Stromal cell of bone marrow (primary cell): ENCODE measurements around the gene RASL10A.

Experiments used
- DNase-seq: peaks from one replicate; pipeline ENCODE4 v3.0.0-alpha.2; 2012; ENCODE audit warnings: low read depth

Gene RASL10A

DNA sequence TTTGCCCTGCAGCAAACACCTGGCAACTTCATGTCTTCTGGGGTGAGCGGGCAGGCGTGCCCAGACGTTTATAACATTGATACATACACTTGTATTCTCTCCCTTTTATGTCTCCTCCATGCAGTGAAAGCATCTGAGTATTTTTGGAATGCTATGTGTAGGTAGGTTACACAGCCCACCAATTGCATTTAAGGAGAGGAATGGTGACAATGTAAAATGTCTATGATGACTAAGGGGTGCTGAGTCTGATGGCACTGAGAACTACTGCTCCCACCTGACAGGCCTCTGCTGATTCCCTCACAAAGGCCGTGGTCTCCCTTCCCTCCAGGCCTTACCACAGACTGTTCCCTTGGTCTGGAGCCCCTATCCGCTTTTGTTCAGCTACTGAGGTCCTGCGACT lies 22.9 kb upstream of the RASL10A start:
- DNase-seq = no peak

DNA sequence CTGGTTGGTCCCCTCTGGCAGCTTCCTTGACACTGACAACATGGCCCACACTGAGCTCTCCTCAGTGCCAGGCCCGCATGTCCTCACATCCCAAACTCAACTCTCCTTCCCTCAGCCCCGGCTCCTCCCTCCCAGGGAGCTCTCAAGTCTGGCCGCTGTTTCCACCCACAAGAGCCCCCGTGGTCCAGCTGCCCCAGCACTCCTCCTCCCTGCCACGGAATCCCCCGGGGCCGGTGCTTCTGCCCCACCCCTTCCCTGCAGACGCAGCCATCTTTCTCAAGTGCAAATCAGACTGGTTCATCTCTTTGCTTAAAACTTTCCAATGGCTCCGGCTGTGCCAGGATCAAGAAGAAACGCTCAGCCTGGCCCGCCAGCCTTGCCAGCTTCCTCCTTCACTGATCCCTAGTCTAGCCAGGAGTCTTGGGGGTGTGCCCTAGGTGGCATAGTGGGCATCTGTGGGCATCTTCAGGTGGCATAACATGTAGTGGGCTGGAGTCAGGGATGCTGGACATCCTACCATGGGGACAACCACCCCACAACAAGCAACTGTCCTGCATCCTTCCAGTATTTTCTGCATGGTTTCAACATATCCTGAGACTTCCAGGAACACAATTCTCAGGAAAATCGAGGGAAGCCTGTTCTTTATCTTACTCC lies 22.3 kb upstream of the RASL10A start:
- no peak for DNase-seq

GRCh38 chr22:29336751-29337490 lies 21.4 kb upstream of the RASL10A start:
- DNase-seq = no peak

GRCh38 chr22:29335656-29336055 lies 20.2 kb upstream of the RASL10A start:
- DNase-seq = no peak

- DNase-seq = no peak
Measured at GRCh38 chr22:29334696-29335344, 19.3 kb upstream of the RASL10A start.

GRCh38 chr22:29334148-29334547 lies 18.7 kb upstream of the RASL10A start:
- no peak for DNase-seq

GRCh38 chr22:29332886-29333496 lies 17.5 kb upstream of the RASL10A start:
- DNase-seq = no peak

DNA sequence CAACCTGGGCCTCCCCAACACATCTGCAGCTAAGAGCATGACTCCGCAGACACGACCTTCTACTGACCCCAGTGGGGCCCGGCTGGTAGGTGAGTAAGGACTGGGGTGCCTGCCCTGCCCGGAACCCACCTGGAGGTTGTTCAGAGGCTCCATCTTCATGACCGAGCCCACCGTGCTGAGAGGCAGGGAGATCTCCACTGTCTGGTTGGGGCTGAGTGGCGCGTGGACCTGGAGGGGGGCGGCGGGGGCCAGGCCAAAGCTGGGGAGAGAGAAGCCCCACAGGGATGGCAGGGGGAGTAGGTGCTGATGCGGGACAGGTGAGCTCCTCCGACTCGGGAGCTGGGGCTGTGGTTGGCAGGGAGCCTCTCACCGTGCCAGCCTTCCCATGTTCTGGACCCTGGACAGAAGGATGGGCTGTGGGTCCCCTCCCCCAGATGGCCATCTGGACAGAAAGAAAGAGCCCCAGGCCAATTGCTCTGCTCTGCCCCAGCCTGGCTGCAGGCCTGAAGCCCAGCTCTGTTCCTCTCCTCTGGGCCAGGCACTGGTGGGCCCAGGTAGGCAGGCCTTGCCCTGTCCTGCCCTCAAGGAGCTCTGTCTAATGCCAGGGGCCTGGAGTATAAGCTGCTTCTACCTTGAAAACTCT lies 16.3 kb upstream of the RASL10A start:
- DNase-seq = no peak

DNA sequence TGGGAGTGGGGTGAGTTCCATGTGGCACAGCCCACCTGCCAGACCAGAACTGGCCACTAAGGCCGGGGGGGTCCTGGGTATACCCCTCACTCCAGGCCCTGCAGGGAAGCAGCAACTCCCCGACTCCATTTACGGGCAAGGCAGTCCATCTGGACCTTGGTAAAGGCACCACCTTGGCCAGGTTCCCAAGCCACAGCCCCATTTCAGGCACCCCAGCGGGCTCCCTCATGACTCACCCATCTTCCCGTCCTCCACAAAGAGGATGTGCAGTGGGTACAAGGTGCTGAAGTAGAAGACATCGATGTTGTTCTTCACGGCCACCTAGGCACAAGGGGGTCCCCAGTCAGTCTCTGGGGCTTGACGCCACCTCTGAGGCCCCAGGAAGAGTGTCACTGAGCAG lies 15.7 kb upstream of the RASL10A start:
- no peak for DNase-seq

DNA sequence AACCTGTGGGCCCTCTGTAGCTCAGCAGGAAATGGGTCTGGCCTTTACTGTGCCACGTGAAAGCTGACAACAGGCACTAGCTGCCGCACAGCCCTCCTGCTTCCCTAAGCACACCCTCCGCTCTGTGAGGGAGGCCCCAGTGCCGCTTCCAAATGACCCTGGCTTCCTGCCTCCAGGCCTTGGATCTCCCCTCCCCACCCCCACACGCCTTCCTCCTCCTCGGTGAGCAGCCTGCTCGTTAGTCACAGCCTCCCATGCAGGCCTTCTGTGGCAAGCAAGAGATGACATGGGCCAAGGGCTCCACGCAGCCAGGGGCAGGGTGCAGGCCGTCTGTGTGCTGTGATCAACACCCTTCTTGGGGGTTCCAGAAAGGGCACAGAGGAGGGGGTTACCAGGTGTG lies 15.3 kb upstream of the RASL10A start:
- no peak for DNase-seq

DNA sequence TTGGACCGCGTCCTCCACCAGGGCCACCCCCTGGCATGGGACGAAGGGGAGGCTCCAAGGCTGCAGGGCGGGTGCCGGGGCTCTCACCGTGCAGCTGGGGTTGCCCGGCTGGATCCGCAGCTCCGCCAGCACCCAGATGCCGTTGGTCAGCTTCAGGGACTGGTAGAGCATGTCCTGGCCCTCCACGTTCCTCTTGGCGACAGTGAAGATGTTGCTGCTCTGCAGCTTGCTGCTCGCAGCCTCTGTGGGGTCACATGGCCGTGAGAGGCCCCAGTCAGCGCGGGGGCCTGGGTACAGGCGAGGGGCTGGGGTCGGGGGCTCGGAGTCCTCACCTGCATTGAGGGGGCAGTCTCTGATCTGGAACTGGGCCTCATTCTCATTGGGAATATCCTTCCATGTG lies 14.8 kb upstream of the RASL10A start:
- DNase-seq = no peak

DNA sequence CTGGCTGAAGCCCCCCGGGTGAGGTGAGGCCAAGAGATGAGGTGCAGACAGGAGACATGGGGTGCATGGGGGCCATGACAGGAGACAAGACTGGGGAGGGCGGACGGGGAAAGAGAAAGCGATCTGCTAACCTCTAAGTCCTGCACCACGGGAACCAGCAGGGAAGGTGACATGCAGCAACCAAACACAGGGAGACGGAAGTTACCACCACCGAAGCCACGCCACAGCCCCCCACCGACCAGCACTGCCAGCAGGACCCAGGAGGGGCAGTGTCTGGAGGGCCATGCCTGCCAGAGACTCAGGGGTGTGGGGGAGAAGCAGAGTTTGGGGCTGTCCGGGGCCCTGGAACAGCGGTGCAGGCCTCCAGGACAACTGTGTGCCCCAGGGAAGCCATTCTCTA lies 14.1 kb upstream of the RASL10A start:
- no peak for DNase-seq

DNA sequence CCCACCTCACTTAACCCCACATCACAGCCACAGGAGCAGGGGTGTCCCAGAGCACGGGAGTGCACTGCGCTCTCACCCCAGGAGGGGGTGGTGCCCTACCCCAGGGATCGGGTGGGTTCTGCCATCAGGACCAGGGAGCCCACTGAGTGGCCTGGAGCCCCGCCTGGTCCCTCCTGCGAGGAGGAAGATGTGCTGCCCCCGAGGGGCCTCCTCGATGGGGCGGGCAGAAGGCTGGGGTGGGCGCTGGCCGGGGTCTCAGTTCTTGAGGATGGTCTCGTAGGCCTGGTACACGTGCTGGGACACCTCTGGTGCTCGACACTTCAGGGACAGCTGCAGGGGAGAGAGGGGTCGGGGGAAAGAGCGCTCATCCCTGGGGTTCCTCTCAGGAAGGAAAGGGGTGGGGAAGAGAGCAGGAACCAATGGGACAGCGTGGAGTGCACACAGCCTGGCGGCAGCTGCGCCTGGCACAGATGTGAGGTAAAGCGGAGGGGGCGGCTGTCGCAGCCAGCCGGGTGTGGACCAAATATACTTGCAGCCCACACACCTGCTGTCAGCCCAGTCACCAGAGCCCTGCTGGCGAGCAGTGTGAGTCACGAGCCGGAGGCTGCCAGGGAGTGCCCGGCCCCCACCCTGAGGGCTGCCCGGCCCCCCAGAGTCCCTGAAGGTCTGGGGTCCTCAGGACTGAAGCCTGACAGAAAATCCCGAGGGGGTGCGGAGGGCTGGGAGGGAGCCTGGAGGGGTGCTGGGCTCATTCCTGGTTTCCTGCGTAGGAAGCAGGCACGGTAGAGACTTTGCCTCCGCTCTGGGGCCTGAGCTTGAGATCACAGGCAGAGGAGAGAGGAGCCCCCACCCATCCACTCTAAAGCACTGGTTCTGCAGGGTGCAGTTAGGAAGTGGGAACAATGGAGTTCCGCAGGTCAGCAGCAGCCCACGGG lies 13.3 kb upstream of the RASL10A start:
- DNase-seq = no peak

GRCh38 chr22:29328055-29328454 lies 12.6 kb upstream of the RASL10A start:
- no peak for DNase-seq

DNA sequence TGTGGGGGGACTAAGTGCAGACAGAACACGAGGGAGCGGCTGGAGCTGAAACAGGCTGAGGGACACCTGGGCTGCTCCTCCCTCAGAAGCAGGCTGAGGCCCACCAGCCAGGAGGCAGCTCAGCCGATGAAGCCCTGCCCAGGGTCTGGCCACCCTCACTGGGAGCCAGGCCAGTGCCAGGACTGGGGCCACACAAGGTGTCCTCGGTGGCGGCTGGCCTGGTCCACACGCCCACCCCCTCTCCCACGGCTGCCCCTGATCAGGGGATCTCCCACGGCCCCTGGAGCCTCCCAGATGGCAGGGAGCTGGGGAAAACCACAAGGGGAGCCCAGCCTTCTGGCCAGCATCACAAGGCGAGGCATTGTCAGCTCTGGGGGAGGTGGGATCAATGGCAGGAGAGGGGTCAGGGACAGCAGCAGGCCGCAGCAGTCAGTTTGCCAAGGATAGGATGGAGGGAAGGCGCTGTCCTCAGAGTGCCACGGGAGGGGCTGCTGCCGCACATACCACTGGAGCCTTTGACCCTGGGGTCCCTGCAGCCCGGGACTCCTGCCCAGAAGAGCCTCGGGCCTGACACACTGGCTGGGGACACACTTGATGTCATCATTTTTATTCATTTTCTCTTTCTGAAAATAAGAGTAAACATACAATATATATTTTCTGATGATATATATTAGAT lies 11.7 kb upstream of the RASL10A start:
- DNase-seq = no peak

DNA sequence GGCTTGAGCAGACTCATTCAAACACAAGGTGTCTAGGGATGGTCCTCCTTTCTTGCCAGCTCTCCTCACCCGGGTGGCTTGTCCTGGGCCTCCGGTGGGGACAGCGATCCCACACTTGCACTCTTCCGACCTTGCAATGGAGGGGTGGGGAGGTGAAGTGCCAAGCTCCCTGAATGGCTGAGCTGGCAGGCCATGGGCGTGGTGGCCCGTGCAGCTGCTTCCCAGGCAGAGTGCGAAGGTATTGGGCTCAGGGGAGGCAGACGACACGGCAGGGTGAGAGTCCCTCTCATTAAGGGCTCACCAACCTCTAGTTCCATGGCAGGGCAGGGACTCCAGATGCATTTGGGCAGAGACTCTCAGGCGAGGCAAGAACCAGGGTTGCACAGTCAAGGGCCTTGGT lies 11.0 kb upstream of the RASL10A start:
- no peak for DNase-seq

DNA sequence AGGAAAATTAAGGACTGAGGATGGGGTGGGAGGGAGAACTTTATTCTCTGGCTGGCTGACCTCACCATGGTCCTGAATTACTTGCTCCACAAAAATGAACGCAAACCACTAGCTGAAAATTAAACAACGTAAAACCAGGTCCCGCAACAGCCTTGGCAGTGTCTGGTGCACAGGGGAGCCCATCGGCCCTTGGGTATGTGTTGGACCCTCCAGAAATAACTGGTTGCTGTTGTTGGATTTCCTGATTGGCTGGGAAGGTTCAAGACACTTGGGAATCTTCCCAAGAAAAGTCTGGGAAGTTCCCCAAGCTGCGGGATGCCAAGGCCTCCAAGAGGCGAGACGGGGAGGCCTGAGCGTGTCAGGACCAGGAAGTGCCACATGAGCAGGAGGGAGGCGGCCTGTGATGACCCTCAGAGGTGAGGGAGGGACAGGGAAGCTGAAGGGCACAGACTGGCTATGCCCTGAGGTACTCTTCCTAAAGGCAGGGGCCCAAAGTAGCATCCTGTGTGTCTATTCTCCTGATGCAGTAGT lies 10.4 kb upstream of the RASL10A start:
- DNase-seq = no peak

DNA sequence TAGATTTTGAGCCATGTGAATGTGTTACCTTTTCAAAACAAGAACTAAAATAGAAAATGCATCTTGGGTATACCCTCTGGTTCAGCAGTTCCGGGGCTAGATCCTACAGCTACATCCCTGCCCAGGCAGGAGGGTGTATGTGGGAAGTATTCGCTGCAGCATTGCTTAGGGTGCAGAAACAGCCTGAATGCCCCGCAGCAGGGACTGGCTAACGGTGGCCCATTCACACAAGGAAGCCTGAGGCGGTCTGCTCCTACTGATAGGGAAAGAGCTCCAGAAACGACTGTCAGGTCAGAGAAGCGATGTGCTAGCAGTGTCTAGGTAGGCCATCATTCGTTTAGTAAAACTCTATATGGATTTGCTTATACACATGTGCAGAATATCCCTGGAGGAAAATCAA lies 9.9 kb upstream of the RASL10A start:
- DNase-seq = no peak

DNA sequence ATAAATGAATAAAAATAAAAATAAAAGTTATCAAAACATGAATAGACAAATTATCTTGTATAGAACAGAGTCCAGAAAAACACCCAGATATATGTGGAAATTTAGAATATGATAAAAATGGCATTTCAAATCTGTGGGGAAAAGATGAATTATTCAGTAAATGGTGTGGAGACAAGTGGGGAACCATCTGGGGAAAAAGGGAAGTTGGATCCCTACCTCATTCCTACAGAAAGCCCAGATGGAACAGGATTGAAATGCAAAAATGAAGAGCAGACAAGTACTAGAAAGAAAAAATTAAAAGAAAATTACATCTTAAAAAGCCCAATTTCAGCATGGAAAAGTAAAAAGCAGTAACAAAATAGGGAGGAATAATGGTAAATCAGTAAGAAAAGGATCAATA lies 8.1 kb upstream of the RASL10A start:
- no peak for DNase-seq

- DNase-seq = no peak
Measured at GRCh38 chr22:29320546-29320945, 5.0 kb upstream of the RASL10A start.

DNA sequence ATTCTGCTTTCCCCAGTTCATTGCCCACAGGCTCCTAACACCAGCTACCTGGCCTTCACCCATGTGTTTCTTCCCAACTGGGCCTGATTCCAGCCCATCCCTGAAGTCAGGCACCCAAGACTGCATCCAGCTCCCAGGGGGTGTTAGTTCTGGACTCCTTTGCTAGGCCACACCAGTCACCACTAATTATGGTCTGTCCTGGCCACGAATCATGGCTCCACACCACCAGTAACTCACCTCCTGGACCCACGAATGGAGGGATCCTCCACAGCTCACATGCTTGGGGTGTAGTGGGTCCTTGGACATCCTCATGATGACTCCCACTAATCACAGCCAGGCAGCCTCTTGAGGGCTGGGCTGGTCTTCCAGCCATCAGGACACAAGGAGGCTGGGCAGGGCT lies 3.6 kb upstream of the RASL10A start:
- no peak for DNase-seq
